NCI-H446 treated with DMSO at 0.1 percent for 48 hours (cell line): ENCODE data around the gene DCAF8L2.
"Not testable (repeated sequence)": the region's sequence is repeated elsewhere in the genome, so short reads cannot be mapped to it uniquely, and the experiment has no call there.

Experiments used
- DNase-seq: peaks from one replicate; lab custom pipeline; 2025; lab: John Stamatoyannopoulos, UW

The DCAF8L2 gene

DNA sequence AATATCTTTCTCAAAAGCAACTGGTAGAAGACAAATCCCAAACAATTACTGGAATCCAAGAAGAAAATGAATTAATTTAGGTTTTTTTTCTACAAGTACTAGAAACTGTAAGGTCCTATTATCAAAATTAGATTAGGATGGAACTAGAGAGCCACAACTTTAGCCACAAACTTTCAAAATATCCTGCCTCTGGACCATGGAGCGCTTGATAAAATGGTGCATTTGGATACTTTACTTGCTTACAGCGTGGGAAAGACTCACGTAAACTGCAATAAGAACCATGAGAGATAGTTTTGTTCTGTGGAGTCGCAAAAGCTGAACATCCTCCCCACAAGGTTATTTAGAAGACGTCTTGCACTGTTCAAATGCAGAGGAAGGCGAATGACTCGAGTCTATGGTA lies at the start of gene DCAF8L2:
Gene DCAF8L2 (plus strand): TSS at position 301 of the 400 bp plus-strand sequence. CDS start 156,552 bp downstream, outside the sequence.
- DNase-seq = no peak

- DNase-seq = not testable (repeated sequence)
These were observed 49.0 kb upstream of the DCAF8L2 start for GRCh38 chrX:27541161-27541560.

DNA sequence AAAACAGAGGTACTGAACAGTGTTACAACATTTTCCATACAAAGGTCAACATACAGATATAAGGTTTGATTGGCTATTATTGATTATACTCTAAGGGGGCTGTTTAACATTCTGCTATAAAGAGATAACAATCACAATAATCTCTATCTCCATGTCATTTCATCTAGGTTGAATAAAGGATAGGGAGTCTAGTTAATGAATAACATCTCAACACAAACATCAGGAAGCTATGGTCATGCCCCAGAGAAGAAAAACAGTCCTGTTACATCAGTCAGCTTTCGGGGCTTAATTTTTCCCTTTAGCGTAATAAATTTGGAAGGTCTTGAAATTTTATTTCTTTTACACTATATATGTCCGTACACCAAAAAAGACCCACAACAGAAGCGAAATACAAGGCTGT lies 41.5 kb upstream of the DCAF8L2 start:
- DNase-seq = no peak

DNA sequence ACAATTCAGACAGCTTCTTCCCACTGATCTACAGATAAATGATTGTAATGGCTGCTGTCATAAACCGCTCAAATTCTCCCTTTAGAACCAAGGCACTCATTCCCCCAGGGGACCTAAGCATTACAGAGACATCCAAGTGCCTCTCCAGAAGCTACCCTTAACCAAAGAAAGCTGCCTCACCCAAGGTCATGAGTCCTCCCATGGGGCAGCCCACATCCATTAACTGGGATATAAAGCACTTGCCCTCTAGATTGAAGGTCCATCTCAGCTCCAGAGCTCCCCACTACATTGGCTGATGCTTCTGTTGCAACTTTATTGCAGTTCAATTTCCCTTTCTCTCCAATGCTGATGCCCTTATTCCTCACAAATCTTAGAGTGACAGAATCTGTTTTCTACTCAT lies 40.5 kb upstream of the DCAF8L2 start:
- DNase-seq = no peak

- no peak for DNase-seq
These were observed 34.6 kb upstream of the DCAF8L2 start for GRCh38 chrX:27555514-27555913.

DNA sequence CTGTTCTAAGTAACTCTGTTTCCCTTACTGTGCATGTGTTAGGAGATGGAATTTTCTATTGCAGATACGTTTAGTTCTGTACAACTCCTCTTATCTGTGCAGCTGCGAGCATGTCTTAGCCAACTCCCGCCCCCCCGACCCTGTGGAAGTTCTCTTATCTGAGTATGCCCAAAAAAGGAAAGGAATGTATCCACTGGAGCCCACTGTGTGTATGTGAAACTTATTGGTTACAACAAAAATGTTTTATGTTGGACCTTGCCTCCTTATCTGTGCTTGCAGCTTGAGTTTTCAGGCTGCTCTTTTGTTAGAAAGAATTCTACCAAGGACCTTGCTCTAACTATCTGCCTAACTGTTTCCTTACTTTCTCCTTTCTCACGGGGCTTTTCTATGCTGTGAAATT lies 24.2 kb upstream of the DCAF8L2 start:
- no peak for DNase-seq

GRCh38 chrX:27571164-27571563 lies 19.0 kb upstream of the DCAF8L2 start:
- DNase-seq = no peak

DNA sequence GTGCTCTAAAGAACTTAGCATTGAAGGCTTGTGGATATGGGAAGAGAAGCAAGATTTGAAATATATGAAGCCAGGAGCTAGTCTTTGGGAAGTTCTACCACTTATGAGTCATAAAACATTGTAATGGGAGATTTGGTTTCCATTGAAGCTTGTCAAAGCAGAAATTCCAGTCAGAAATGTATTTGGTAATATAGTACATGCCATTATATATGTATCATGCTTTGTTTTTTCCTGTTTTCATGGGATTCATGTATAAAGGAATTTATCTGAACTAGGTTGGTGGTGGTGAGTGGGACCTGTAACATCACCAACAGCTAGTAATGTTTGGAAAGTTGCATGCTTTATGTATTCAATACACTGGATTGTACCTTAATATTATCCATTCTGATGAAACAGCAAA lies 14.6 kb upstream of the DCAF8L2 start:
- DNase-seq = no peak

GRCh38 chrX:27583976-27584375 lies 6.2 kb upstream of the DCAF8L2 start:
- DNase-seq = no peak

- DNase-seq = no peak
These were observed 1.8 kb downstream of the DCAF8L2 start for GRCh38 chrX:27591938-27592337.

- no peak for DNase-seq
These were observed 7.4 kb downstream of the DCAF8L2 start for GRCh38 chrX:27597508-27597907.

DNA sequence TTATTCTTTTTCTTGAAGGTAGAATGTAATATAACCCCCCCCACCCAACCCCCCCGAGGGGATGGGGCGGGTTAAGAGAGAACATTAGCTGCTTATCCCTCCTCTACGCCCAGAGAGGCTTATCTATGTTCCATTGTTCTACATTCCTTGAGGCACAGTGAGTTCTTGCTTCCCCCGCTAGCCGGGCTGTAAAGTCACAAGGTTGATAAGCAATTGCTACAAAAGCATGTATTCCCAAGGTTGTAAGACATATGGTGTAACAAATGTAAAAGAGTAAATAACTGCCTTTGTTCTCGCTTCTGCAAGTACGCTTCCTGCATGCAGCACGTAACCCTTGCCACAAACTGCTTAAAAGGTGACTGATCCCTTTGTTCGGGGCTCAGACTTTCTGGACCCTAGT lies 8.2 kb downstream of the DCAF8L2 start:
- DNase-seq = no peak

DNA sequence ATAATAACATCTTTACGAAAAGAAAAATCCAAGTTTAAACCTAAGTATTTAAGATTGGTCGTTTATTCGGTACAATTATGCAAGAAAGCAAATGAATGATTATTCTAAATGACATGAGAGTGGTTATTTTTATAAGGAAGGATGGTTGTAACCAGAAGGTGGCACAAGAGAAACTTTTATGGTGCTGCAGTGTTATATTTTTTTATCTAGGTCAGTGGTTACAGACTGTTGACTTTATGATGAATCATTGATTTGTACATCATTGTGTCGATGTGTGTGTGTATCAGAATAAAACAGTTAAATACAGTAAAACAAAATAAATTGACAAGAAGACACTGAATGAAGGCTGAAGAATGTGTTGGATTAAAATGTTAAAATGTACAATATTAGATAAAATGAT lies 9.8 kb downstream of the DCAF8L2 start:
- DNase-seq = no peak

DNA sequence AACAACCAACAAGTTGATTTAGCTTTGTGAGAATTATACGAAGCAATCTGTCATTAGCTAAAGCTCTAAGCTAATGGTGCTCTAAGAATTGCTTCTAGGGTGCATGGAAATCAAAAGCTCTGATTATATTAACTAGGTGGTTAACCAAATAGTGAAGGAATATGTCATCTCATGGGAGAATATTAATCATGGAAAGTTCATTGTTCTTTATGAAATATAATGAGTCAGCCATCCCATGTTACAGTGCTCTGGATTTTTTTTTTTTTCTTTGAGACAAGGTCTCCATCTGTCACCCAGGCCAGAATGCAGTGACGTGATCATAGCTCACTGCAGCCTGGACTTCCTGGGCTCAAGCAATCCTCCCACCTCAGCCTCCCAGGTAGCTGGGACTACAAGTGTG lies 10.5 kb downstream of the DCAF8L2 start:
- peak; percentile 1 for DNase-seq

GRCh38 chrX:27608671-27609070 lies 18.5 kb downstream of the DCAF8L2 start:
- no peak for DNase-seq

GRCh38 chrX:27619459-27619858 lies 29.3 kb downstream of the DCAF8L2 start:
- no peak for DNase-seq

GRCh38 chrX:27619975-27620374 lies 29.8 kb downstream of the DCAF8L2 start:
- no peak for DNase-seq

DNA sequence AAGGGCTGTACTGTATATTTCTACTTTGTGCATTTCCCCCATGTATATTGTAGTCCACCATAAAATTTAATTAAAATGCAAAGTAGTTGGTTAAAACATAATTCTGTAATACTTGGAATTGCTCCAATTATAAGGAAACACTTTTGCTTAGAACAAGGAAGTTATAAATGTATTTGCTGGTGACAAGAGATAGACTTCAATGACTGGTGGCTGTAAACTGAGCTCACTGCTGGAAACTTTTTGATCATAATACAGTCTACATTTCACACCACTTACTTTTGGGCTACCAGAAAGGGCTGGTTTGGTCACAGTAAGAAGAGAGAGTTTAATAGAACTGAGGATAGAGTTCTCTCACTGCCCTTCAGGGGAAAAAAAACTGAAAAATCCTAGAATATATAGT lies 32.7 kb downstream of the DCAF8L2 start:
- DNase-seq = no peak

GRCh38 chrX:27626066-27626465 lies 35.9 kb downstream of the DCAF8L2 start:
- DNase-seq = no peak

GRCh38 chrX:27633328-27633727 lies 43.2 kb downstream of the DCAF8L2 start:
- no peak for DNase-seq

DNA sequence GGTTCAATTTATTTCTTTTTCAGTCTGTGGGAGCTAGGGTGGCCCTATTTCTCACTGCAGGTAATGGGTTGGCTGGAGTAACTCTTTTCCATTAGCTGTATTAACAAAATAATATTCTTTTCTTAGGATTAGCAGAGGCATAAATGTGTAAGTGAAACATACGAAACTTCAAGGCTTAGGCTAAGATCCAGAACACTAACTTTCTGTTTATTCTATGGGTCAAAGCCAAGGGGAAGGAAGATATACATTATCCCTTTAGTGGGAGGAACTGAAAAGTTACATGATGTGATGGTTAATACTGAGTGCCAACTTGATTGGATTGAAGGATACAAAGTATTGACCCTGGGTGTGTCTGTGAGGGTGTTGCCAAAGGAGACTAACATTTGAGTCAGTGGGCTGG lies 66.4 kb downstream of the DCAF8L2 start:
- DNase-seq = no peak

GRCh38 chrX:27660878-27661277 lies 70.7 kb downstream of the DCAF8L2 start:
- DNase-seq = no peak

GRCh38 chrX:27671234-27671633 lies 81.1 kb downstream of the DCAF8L2 start:
- no peak for DNase-seq

- no peak for DNase-seq
These were observed 84.3 kb downstream of the DCAF8L2 start for GRCh38 chrX:27674491-27674890.

- DNase-seq = no peak
These were observed 85.3 kb downstream of the DCAF8L2 start for GRCh38 chrX:27675493-27675892.
